GM18870 (cell line): ENCODE data around the gene DDX6.
"Not testable (repeated sequence)": the region's sequence is repeated elsewhere in the genome, so short reads cannot be mapped to it uniquely, and the experiment has no call there.

ENCODE experiments used
- ATAC-seq: cut with Tn5 transposase; IDR thresholded peaks from one replicate; pipeline ENCODE4 v1.9.1; 2021; ENCODE audit warnings: moderate library complexity; ENCODE audit not compliant: unreplicated experiment

Gene DDX6

DNA sequence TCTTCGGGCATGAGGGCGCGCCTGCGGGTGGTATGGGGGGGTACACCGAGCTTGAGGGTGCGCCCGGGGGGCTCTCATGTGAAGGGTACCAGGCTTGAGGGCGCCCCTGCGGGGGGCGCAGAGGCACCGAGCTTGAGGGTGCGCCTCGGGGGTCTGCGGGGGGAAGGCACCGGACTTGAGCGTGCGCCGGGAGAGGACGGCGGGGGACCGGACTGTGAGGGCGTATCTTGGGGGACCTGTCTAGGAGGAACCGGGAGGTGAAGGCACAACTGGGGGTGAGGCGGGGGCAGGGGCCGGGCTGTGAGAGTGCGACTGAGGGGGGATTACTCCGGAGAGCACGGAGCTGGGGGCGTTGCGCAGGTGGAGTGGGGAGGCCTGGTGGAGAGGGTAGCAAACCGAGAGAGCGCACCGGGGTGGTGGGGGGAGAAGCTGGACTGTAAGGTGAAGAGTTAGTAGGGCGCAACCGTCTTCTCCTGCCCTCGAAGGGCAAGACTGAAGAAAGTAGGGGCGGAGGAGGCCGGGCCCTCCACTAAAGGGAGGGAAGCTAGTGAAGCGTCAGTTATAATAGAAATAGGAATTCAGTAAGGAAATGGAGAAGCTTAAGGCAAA is 1.1 kb upstream of the DDX6 start:
- ATAC-seq = no peak

DNA sequence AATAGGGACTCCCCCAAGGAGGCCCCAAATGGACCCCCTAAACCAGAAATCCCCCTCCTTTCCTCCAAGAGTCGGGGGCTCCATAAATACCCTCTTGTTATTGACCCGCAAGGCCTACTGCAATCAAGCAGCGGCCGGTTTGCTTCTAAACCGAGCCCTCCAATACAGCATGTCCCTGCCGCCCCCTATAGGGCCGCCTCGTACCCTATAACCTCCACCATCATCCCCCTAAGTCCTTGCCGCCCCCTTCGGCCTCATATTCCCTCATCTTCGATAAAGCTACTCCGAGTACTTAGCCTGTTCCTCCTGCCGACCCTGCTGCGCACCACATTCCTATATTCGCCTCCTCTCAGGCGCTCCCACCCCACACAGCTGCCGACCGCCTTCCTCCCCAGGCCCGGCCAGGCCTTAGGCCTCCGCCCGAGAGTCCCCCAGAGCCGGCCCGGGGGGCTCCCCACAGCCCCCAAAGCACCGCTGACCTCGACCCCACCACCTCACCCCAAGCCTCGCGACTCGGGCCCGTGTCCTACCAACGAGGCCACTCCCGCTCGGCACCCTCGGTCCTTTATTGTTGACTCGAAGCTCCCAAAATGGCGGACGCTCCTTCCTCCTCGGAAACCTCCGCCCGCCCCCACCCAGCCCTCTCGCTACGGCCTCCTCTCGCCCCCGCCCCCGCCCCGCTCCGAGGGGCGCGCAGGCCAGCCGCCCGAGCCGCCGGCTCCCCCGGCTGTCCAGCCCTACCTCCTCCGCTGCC is 430 bp downstream of the DDX6 start:
- ATAC-seq = no peak

DNA sequence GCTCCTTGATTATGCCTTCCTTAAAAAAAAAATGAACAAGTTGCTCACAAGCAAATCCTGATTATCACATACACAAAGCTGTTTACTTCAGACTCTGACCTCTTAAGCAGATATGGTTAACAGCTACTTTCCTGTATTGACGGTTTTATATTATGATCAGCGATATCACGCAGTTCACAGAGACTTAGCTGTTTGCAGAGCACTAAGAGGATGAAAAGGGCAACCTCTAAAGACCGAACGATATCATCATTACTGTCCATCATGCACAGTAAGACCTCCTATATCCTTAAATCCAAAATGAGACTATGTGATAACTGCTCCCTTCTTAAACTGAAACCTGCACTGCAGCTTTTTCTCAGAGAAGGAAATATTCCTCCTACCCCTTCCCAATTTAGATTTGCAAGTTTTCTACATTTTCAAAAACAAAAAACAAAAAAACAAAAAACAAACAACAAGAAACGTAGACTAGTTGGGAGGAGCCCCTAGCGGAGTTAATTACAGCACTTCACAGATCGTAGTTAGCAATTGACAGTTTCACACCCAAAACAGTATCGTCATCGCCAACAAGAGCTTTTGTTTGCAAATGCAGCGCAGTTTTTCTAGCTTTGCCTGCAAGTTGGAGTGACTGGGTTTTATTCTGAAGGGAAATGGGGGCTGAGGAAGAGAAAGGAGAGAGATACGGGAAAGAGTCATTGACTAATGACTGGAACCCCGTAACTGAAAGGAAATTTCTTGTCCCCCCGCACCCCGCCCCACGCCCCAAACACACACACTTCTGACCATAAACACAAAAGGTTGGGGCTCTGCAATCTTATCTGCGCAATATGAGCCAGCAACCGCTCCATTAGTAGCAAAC is 1.2 kb downstream of the DDX6 start:
- no peak for ATAC-seq

DNA sequence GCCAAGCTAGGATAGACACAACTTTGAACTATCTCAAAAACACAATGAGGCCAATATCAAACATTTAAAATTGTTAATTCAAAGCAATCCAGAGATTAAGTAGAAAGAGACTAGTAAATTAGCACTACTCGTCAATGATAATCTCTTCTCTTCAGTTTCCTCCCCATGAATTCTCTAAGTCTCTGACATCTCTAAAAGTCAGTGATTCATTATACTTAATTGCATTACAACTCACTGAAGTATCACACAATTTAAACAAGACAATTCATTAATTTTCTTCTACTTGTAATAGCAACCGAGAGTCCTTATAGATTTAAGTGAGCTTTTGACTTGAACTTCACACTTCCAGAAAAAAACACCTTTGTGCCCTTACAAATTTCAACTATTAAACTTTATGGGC is 4.3 kb downstream of the DDX6 start:
- no peak for ATAC-seq

- ATAC-seq = no peak
These were observed 5.6 kb downstream of the DDX6 start for GRCh38 chr11:118785362-118785761.

DNA sequence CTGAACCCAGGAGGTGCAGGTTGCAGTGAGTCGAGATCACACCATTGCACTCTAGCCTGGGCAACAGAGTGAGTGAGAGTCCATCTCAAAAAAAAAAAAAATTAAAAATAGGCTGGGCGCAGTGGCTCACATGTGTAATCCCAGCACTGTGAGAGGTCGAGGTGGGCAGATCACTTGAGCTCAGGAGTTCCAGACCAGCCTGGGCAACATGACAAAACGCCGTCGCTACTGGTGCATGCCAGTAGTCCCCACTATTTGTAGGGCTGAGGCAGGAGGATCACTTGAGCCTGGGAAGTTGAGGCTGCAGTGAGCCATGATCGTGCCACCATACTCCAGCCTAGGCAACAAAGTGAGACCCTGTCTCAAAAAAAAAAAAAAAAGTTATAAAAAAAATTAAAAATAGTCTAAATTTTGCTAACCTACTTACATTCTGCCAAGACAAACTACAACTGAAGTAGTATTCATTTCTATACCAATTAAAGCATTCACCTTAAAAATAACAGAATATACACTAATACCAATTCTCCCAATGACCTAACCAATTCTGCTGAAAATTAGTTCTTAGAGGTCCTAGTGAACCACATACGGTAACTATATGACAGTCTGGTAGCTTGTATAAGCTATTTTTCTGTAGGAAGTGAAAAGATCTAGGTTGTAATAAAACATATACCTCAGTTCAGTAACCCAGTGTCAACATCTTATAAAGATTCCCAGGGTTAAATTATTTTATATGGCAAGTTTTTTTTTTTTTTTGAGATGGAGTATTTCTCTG is 7.1 kb downstream of the DDX6 start:
- no peak for ATAC-seq

GRCh38 chr11:118783324-118783723 is 7.6 kb downstream of the DDX6 start:
- not testable (repeated sequence) for ATAC-seq

- ATAC-seq = no peak
These were observed 12.1 kb downstream of the DDX6 start for GRCh38 chr11:118778898-118779297.

GRCh38 chr11:118774032-118774431 is 16.9 kb downstream of the DDX6 start:
- no peak for ATAC-seq

DNA sequence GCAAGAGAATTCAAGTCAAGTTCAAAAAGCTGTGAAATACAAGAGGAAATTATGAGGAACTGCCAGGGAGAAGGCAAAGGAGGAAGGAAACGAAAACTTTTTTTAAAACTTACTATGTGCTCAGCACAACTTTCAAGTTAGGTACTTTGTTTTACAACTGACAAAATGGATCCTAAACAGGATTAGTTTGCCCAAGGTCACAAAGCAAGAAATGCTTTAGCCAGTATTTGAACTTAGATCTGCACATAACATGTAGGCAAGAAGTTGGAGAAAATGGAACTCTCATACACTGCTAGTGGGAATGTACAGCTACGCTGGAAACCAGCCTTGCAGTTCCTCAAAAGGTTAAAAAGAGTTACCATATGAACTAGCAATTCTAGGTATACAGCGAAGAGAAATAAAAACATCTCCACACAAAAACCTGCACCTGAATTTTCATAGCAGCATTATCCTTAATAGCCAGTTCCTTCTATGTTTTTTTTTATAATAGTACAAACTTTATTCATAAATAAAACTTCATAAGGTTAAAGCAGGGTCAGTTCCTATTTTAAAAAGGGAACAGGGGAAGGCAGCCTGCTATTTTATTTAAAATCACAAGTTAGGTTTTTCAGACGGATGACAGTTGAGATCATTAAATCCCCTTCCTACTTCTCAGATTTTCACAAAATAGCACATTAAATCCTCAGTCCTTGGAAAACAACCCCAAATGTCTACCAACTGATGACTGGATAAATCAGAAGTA is 19.2 kb downstream of the DDX6 start:
- no peak for ATAC-seq

- no peak for ATAC-seq
These were observed 22.3 kb downstream of the DDX6 start for GRCh38 chr11:118768690-118769089.

GRCh38 chr11:118766035-118766434 is 24.9 kb downstream of the DDX6 start:
- ATAC-seq = no peak

GRCh38 chr11:118765095-118765691 is 25.8 kb downstream of the DDX6 start:
- not testable (repeated sequence) for ATAC-seq

DNA sequence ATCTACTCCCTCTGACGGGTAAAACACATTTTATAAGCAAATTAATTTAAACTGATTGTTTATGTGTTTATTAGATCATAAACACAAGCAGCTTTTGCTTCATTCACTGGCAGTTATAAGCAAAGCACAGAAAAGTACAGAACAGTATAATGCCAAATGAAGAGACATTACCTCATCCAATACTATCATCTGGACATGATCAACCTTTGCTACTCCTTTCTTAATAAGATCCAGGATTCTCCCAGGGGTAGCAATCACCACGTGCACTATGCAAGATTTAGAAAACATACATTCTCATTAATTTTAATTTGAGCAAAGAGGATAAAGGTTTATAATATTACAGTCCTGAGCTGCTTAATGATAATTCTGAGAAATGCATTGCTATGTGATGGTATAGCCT is 27.9 kb downstream of the DDX6 start:
- no peak for ATAC-seq

- ATAC-seq = not testable (repeated sequence)
These were observed 29.0 kb downstream of the DDX6 start for GRCh38 chr11:118761981-118762380.

DNA sequence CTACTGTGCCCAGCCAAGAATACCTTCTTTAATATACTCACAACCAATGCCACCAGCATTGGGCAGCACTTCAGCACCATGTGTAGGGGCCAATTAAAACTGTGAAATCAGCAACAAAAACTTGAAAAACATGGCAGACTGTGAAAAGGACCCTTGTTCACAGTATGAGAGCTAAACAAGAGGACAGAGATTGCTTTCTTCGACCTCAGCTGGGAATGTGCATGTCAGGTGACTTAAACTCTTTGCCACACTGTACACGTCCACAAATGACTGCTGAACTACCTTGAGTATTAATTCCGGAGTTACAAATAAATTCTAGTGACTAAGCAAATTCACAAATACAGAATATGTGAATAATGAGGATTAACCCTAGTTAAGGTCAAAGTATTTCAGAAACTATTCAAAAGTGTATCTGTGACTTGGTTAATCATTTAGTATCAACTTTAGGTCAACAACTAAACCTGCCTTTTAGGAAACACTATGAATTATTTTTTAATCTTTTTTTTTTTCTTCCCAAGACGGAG is 33.0 kb downstream of the DDX6 start:
- ATAC-seq = no peak

- ATAC-seq = no peak
These were observed 38.3 kb downstream of the DDX6 start for GRCh38 chr11:118752654-118753053.

DNA sequence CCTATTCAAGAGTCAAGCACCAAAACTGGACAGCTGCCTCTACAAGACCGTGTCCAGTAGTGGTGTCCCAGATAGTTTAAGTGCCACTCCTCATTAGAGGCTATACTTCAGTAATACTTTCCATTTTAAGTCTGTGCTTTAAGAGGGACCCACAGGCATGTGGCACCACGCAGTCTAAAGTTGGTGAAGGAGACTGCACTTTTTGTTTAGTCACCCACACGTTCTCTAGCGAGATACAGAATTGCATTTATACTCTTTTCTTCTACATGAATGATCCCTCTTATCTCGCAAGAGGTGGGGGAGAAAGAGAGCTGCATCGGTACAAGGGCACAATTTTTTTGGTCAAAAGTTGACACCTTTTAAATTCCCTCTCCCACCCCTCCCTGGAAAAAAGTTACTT is 41.5 kb downstream of the DDX6 start:
- ATAC-seq = no peak

DNA sequence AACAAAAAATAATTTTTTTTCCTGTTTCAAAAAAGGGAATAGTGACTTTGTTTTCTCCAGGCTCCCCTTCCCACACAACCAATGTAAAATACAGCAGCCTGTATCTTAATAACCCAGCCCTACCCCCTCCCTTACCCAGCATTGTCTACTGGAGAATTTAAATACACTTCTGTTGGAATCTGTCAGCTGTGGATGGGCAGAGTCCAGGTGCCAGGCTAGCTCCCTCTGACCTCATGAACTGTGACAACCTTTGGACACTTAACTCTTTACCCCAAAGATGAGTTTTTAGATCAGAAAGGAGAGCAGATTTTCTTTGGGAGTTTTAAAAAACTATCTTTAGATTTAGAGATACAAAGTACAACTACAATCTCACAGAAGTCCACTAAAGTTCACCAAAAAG is 42.9 kb downstream of the DDX6 start:
- ATAC-seq = no peak
